Measurements from ENCODE around the gene CECR2. TPM values are rescaled to one million over a fixed set of nuclear protein-coding genes. Genes with fewer than 3 reads are reported as not detected.

The CECR2 gene
- total and polyA plus RNA-seq, 7 donors = 1.7 to 24.1 (median 19.6) TPM

DNA sequence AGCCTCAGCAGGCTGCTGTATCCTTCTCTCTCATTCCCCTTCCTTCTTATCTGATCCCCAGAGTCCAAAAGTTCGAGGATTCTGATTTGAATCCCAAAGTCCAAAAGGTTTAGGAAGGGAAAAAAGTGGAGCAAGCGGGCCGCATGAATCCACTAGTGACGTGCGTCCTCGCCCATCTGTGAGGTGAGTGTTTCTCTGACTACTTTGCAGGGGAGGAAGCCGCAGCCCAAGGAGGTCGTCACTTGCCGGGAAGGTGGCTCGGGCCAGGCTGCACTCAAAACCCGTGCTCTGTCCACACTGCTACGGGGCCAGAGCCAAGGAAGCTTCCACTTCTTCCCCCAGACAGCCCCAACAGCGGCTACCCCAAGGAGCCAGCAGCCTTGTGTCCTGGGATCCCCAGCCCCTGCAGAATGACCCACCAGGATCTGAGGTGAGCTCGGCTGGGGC is 210.3 kb downstream of the CECR2 start:
- no peak overlapping the region for H3K4me3 ChIP-seq
- no peaks in the 10 kb centered on the region for H3K36me3 ChIP-seq (ENCODE audit: insufficient read depth in 1 of 2, low read depth in 1 of 2)
- intact Hi-C loops (cut with DNase I) = loop anchor here in 1 of 2 donors (5.0 kb wide), 1 partner anchor 43 kb away; no protein-coding TSS in a partner anchor
- 86 to 88% (median 87%) methylated on average over 14 of the region's 14 CpGs for WGBS, 3 donors
- H3K4me1 ChIP-seq = no peaks in the 10 kb centered on the region
- no peaks in the 10 kb centered on the region for H3K9me3 ChIP-seq
- TF ChIP-seq, protein P1, sequence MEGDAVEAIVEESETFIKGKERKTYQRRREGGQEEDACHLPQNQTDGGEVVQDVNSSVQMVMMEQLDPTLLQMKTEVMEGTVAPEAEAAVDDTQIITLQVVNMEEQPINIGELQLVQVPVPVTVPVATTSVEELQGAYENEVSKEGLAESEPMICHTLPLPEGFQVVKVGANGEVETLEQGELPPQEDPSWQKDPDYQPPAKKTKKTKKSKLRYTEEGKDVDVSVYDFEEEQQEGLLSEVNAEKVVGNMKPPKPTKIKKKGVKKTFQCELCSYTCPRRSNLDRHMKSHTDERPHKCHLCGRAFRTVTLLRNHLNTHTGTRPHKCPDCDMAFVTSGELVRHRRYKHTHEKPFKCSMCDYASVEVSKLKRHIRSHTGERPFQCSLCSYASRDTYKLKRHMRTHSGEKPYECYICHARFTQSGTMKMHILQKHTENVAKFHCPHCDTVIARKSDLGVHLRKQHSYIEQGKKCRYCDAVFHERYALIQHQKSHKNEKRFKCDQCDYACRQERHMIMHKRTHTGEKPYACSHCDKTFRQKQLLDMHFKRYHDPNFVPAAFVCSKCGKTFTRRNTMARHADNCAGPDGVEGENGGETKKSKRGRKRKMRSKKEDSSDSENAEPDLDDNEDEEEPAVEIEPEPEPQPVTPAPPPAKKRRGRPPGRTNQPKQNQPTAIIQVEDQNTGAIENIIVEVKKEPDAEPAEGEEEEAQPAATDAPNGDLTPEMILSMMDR (IDR thresholded peaks at IDR 0.05) = no peak
- ATAC-seq (no peak), DNase-seq (no peak)
- no peak overlapping the region for H3K27ac ChIP-seq
- no peaks in the 10 kb centered on the region for H3K27me3 ChIP-seq (ENCODE audit: insufficient read depth in 3 of 3, low read length in 2 of 3)

DNA sequence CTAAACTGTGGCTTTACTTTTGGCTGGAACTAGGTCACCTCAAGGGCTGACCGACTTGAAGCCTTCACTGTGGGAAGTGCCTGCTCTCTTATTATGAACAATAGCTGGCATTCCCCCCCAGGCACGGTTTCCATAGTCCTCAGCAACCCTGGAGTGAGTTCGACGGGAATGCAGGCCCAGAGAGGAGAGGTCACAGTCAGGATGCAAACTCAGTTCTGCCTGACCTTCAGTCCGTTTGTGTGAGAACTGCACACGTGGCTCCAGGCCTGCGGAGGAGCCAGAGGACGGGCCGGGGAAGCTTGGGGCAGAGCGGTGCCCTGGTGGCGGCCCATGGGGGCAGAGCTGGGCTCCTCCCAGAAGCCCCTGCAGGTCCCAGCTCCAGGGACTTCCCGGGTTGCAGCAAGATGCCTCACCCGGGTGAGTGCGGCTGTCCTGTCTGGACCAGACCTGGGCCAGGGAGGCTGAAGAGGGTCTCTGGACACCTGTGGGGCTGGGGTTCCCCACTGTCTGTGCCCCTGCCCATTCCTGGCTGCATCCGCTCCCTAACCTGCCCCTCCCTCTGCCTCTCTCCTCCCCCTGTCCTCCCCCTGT is 211.3 kb downstream of the CECR2 start:
- intact Hi-C loops (cut with DNase I) = no loop called here
- WGBS, 3 donors = 61 to 71% (median 63%) methylated on average over 15 of the region's 15 CpGs
- Histone ChIP-seq H3K9me3 (no peaks in the 10 kb centered on the region), H3K36me3 (ENCODE audit: insufficient read depth in 1 of 2, low read depth in 1 of 2) (no peaks in the 10 kb centered on the region), H3K4me1 (no peaks in the 10 kb centered on the region), H3K4me3 (no peak overlapping the region), H3K27me3 (ENCODE audit: insufficient read depth in 3 of 3, low read length in 2 of 3) (no peaks in the 10 kb centered on the region), H3K27ac (no peak overlapping the region)
- TF ChIP-seq, protein P1 (IDR thresholded peaks at IDR 0.05) = no peak
- ATAC-seq = no peak
- DNase-seq = no peak

DNA sequence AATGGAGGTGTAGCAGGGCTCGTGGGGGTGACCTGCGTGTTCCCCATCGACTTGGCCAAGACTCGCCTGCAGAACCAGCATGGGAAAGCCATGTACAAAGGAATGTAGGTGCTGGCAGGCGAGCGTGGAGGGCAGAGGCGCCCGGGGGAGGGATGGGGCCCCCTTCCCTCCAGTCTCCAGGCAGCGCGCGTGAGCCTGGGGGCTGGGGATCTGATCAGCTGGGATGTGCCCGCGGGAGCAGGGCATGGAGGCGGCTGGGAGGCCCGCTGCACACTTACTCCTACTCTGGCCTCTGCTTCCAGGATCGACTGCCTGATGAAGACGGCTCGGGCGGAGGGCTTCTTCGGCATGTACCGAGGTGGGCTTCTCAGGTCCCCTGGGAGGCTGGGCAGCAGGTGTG is 211.8 kb downstream of the CECR2 start:
- no peaks in the 10 kb centered on the region for H3K27me3 ChIP-seq (ENCODE audit: insufficient read depth in 3 of 3, low read length in 2 of 3)
- ATAC-seq (no peak), DNase-seq (no peak)
- H3K4me3 ChIP-seq = no peak overlapping the region
- TF ChIP-seq, protein P1 (IDR thresholded peaks at IDR 0.05) = no peak
- H3K36me3 ChIP-seq (ENCODE audit: insufficient read depth in 1 of 2, low read depth in 1 of 2) = no peaks in the 10 kb centered on the region
- H3K4me1 ChIP-seq = no peaks in the 10 kb centered on the region
- intact Hi-C loops (cut with DNase I) = no loop called here
- WGBS, 3 donors = 66 to 81% (median 73%) methylated on average over 21 of the region's 21 CpGs
- H3K9me3 ChIP-seq = no peaks in the 10 kb centered on the region
- no peak overlapping the region for H3K27ac ChIP-seq

DNA sequence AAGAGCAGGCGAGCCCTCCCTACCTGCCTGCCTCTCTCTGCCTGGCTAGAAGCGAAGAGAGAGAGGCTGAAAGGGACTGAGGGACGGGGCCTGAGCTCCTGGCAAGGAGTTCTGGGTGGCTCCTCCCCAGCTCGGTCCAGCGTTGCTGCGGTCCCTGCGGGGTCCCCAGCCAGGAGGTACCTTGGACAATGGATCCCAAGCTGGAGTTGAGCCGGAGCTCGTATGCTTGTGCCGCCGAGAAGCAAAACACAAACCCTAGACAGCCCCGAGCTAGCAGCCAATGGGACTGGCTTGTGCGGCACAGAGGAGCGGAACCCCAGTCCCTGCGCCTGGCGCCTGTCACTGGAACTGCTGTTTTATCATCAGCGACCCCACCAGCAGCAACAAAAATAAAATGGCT is 212.4 kb downstream of the CECR2 start:
- no peak overlapping the region for H3K4me3 ChIP-seq
- H3K9me3 ChIP-seq = no peaks in the 10 kb centered on the region
- no peaks in the 10 kb centered on the region for H3K36me3 ChIP-seq (ENCODE audit: insufficient read depth in 1 of 2, low read depth in 1 of 2)
- no peak overlapping the region for H3K27ac ChIP-seq
- no peak for DNase-seq
- no peaks in the 10 kb centered on the region for H3K27me3 ChIP-seq (ENCODE audit: insufficient read depth in 3 of 3, low read length in 2 of 3)
- ATAC-seq = no peak
- TF ChIP-seq, protein P1 (IDR thresholded peaks at IDR 0.05) = no peak
- intact Hi-C loops (cut with DNase I) = no loop called here
- peaks cover 1% of the 10 kb centered on the region for H3K4me1 ChIP-seq
- WGBS, 3 donors = 84 to 91% (median 85%) methylated on average over 17 of the region's 17 CpGs

DNA sequence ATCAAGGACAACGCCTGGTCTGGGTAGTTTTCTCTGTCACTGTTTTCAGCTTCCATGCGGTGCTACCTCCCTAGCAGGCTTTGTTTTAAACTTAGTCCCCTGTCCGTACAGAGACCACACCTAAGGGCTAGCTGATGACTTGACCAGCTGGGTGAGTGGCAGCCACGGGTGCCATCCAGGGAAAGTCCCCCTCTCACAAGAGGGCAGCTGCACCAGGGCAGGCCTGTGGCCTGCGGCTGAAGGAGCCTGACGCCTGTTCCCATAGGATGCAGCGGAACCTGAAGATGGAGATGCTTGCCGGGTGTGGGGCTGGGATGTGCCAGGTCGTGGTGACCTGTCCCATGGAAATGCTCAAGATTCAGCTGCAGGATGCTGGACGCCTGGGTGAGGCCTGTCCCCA is 213.9 kb downstream of the CECR2 start:
- 77 to 87% (median 79%) methylated on average over 10 of the region's 10 CpGs for WGBS, 3 donors
- peaks cover 0 to 8% of the 10 kb centered on the region in 2 donors for H3K36me3 ChIP-seq (ENCODE audit: insufficient read depth in 1 of 2, low read depth in 1 of 2)
- ATAC-seq (no peak), DNase-seq (no peak)
- no peak overlapping the region for H3K4me3 ChIP-seq
- no peak overlapping the region for H3K27ac ChIP-seq
- H3K27me3 ChIP-seq (ENCODE audit: insufficient read depth in 3 of 3, low read length in 2 of 3) = no peaks in the 10 kb centered on the region
- peaks cover 3% of the 10 kb centered on the region for H3K4me1 ChIP-seq
- TF ChIP-seq, protein P1 (IDR thresholded peaks at IDR 0.05) = no peak
- intact Hi-C loops (cut with DNase I) = no loop called here
- H3K9me3 ChIP-seq = no peaks in the 10 kb centered on the region
